Astrocyte (in vitro differentiated cells and primary cell): ENCODE data around the gene ANKRD13C.

Experiments used
- EZH2 ChIP-seq: IDR thresholded peaks from 2 replicates; pipeline ENCODE4 v1.6.1; 2012; ENCODE audit warnings: mild to moderate bottlenecking, low read length, inconsistent platforms; ENCODE audit not compliant: insufficient read depth
- TF ChIP-seq, protein P1 (sequence below): IDR thresholded peaks from 2 replicates; pipeline ENCODE4 v1.5.1; 2011; ENCODE audit warnings: low read depth, mild to moderate bottlenecking, inconsistent platforms, low read length, moderate library complexity; ENCODE audit not compliant: insufficient read depth

DNA sequence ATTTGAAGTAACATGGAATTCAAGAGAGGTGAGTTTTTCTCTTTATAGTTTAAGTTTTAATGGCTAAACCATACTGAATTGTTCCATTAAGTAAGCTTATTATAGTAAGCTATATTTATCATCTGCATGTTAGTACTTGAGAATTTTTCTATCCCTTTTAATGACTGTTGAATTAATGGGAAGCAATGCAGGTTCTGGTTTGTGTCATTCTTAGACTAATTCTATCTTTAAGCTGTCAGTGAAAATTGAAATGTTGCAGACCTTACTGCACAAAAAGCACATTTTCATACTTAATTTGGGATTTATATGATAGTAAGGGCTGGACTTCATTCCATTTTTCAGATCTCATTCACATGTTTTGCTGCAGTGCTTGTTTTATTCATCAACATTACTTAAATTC, 107.4 kb downstream of the ANKRD13C start:
- TF ChIP-seq, protein P1, sequence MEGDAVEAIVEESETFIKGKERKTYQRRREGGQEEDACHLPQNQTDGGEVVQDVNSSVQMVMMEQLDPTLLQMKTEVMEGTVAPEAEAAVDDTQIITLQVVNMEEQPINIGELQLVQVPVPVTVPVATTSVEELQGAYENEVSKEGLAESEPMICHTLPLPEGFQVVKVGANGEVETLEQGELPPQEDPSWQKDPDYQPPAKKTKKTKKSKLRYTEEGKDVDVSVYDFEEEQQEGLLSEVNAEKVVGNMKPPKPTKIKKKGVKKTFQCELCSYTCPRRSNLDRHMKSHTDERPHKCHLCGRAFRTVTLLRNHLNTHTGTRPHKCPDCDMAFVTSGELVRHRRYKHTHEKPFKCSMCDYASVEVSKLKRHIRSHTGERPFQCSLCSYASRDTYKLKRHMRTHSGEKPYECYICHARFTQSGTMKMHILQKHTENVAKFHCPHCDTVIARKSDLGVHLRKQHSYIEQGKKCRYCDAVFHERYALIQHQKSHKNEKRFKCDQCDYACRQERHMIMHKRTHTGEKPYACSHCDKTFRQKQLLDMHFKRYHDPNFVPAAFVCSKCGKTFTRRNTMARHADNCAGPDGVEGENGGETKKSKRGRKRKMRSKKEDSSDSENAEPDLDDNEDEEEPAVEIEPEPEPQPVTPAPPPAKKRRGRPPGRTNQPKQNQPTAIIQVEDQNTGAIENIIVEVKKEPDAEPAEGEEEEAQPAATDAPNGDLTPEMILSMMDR: no peak
- no peak for TF ChIP-seq EZH2
